Left lung (tissue), 10 donors: ENCODE measurements around the gene COG6. TPM values are rescaled to one million over a fixed set of nuclear protein-coding genes. Genes with fewer than 3 reads are reported as not detected.
A peak's percentile ranks its signal among the peaks of the same experiment; 100 is the strongest.

Source experiments
- ATAC-seq: fragments of 200-7000 bp; cut with Tn5 transposase; one replicate; pipeline ENCODE4 v1.9.1; 2020; ENCODE audit warnings: moderate library complexity
- DNase-seq, 4 donors: peaks; one replicate each; pipeline ENCODE4 v3.0.0-alpha.2; 2013 to 2020
- H3K27ac ChIP-seq, 2 donors: fragments of 200-600 bp; sonication (generic) in 1 of 2; one replicate each; pipeline versions ENCODE4 v1.5.0 to v1.8.0; 2020 to 2021
- H3K27me3 ChIP-seq, 2 donors: fragments of 200-600 bp; sonication (generic) in 1 of 2; one replicate each; pipeline versions ENCODE4 v1.5.0 to v1.8.0; 2020 to 2021
- H3K36me3 ChIP-seq, 2 donors: fragments of 200-600 bp; sonication (generic) in 1 of 2; one replicate each; pipeline versions ENCODE4 v1.5.0 to v1.8.0; 2020 to 2021
- H3K4me1 ChIP-seq, 2 donors: fragments of 200-600 bp; one replicate each; pipeline ENCODE4 v1.8.0; 2021
- H3K4me3 ChIP-seq, 2 donors: fragments of 200-600 bp; sonication (generic) in 1 of 2; one replicate each; pipeline versions ENCODE4 v1.5.0 to v1.8.0; 2020 to 2021; ENCODE audit warnings: mild to moderate bottlenecking in 1 of 2
- H3K9me3 ChIP-seq, 2 donors: fragments of 200-600 bp; sonication (generic) in 1 of 2; one replicate each; pipeline versions ENCODE4 v1.5.0 to v1.8.0; 2020 to 2021
- CTCF ChIP-seq, 2 donors: fragments of 200-600 bp; sonication (generic) in 1 of 2; IDR thresholded peaks; one replicate each; pipeline versions ENCODE4 v1.5.0 to v1.8.0; 2021; ENCODE audit warnings: antibody characterized with exemption in 2 of 2
- intact Hi-C, 2 donors: fragments of 100-400 bp; cut with DNase I; formaldehyde crosslinking; loops; one replicate each; pipeline versions ENCODE4 v1.11.2 to v1.14.2; 2022
- polyA plus RNA-seq, 6 donors: library from polyadenylated mRNA; unstranded; fragments of 120-200 nt; gene quantifications; one replicate each; pipeline ENCODE4 v1.2.1, GENCODE V29; 2013; ENCODE audit not compliant: insufficient read length in 6 of 6
- total RNA-seq, 2 donors: library from RNA; stranded (reverse); fragmentation: NEBNext Ultra II Directional; extraction: Animal tissue kit (Norgen Biotek cat#: 25700); gene quantifications; one replicate each; pipeline ENCODE4 v1.2.1, GENCODE V29; 2021
- donor health status: DM: no; HTN: yes; CAD: no.
- donor health status: DM: no; HTN: no; CAD: no.

COG6 gene
- total and polyA plus RNA-seq, 8 donors, result 30.6 to 40.2 (median 36.3) TPM

DNA sequence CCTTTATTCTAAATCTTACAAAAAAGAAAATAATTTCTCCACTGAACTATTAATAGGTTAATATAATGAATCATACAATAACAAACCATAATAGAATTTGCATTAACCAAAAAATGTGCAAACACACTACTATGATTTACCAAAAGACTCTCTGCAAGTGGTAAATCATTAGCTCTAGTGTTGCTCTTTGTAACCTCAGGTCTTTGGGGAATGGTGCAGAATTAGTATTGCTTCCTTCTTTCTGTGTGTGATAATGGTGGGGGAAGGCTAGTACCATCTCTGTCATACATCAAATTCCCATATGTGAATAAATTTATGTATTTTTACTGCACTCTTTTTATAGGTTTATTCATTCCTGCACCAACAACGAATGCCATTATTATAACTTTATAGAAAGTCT lies 105.1 kb downstream of the COG6 start:
- H3K9me3 ChIP-seq, result no peaks in the 10 kb centered on the region
- H3K4me3 ChIP-seq, result no peak overlapping the region
- H3K36me3 ChIP-seq, result no peaks in the 10 kb centered on the region
- ATAC-seq (no peak), DNase-seq (no peak)
- TF ChIP-seq CTCF (IDR thresholded peaks at IDR 0.05), result no peak
- H3K27ac ChIP-seq, result no peak overlapping the region
- H3K4me1 ChIP-seq, result no peaks in the 10 kb centered on the region
- intact Hi-C loops, result no loop called here
- H3K27me3 ChIP-seq, result no peaks in the 10 kb centered on the region

DNA sequence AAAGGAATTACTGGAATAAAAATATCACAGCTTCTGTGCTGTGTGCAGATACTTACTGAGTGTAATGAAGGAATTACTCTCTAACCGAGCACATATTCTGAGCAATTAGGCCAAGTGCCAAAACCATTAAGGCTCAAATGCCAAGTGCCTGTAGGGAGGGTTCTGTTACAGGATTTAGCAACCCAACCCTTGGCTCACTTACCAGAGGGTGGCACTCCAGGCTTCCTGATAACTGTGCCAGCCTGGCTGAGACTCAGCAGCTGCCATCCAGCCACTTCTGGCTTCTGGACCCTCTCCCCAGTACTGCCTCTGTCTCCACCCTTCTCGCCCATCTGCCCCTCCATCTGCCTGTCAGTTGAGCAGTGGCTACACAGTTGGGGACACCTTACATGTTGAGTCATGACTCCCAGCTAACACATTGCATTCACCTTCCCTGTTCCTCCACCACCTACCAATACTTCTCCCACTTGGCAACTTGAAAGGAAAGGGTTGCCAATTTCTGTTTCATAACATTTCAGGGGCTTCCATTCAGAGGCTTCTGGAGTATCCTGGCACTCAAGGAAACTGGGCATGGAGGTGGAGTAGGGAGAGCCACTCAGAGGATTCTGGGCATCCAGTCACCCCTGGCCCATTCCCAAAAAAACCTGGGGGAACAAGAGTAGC lies 110.5 kb downstream of the COG6 start:
- H3K4me3 ChIP-seq, result no peak overlapping the region
- no peaks in the 10 kb centered on the region for H3K36me3 ChIP-seq
- H3K27me3 ChIP-seq, result no peaks in the 10 kb centered on the region
- H3K9me3 ChIP-seq, result no peaks in the 10 kb centered on the region
- ATAC-seq, result peak; percentile 93
- intact Hi-C loops, result no loop called here
- peak in 1 of 4 donors; percentile 47 for DNase-seq
- TF ChIP-seq CTCF (IDR thresholded peaks at IDR 0.05), result no peak
- H3K4me1 ChIP-seq, result no peaks in the 10 kb centered on the region
- peak overlapping the region in 1 of 2 donors; percentile 29 for H3K27ac ChIP-seq

GRCh38 chr13:39766464-39767158 lies 111.1 kb downstream of the COG6 start:
- ATAC-seq (peak; percentile 45), DNase-seq (no peak)
- Histone ChIP-seq H3K27ac (peak overlapping the region in 1 of 2 donors; percentile 29), H3K9me3 (no peaks in the 10 kb centered on the region), H3K4me3 (no peak overlapping the region), H3K36me3 (no peaks in the 10 kb centered on the region), H3K27me3 (no peaks in the 10 kb centered on the region), H3K4me1 (no peaks in the 10 kb centered on the region)
- intact Hi-C loops, result no loop called here
- no peak for TF ChIP-seq CTCF (IDR thresholded peaks at IDR 0.05)

DNA sequence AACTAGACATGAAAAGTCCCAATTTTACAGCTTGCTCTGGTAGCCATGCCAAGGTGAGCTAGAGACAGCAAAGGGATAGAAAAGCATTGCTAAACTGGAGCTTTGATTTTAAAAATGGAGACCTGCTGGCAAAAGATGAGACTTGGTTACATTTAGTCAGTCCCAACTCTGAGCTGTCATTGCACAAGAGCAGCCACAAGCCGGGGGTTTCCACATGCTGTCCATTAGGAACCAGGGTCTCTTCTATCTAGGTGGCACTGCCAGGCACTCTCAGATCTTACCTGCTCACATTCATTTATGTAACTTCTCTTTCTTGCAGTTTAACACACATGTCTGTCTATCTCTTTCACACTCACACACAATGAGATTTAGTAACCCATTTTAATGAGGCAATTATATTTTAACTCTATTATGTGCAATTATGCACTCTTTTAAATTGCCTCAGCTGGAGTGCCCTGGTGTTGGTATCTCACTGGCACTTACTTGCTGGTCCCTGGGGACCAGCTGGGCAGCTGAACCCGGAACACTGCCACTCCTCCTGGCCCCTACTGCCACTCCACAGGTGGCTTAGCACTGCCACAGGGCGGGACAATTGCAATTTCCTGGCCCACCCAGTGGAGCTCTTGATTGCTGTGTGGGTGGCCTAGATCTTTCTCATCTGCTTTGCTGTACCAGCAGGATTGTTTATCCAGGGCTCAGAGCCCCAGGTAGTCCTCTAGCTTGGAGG lies 112.5 kb downstream of the COG6 start:
- Histone ChIP-seq H3K36me3 (no peaks in the 10 kb centered on the region), H3K4me1 (no peaks in the 10 kb centered on the region), H3K4me3 (no peak overlapping the region), H3K27ac (no peak overlapping the region), H3K27me3 (no peaks in the 10 kb centered on the region), H3K9me3 (no peaks in the 10 kb centered on the region)
- DNase-seq, result no peak
- intact Hi-C loops, result no loop called here
- no peak for TF ChIP-seq CTCF (IDR thresholded peaks at IDR 0.05)
- no peak for ATAC-seq

- no peak overlapping the region for H3K27ac ChIP-seq
- no peaks in the 10 kb centered on the region for H3K36me3 ChIP-seq
- no peaks in the 10 kb centered on the region for H3K9me3 ChIP-seq
- DNase-seq (no peak), ATAC-seq (no peak)
- no peaks in the 10 kb centered on the region for H3K4me1 ChIP-seq
- no peak overlapping the region for H3K4me3 ChIP-seq
- intact Hi-C loops, result no loop called here
- no peak for TF ChIP-seq CTCF (IDR thresholded peaks at IDR 0.05)
- H3K27me3 ChIP-seq, result no peaks in the 10 kb centered on the region
Observed at GRCh38 chr13:39768962-39769361, 113.5 kb downstream of the COG6 start.
